ENCODE data around the gene MAPK7.

MAPK7 gene

GRCh38 chr17:19399750-19400450 lies 21.6 kb downstream of the MAPK7 start:
- DNase-seq (ENCODE audit: low read depth): no peak

- DNase-seq (ENCODE audit: low read depth): no peak
Measured at GRCh38 chr17:19401321-19402010, 23.2 kb downstream of the MAPK7 start.

- DNase-seq (ENCODE audit: low read depth): no peak
Measured at GRCh38 chr17:19402171-19402570, 23.9 kb downstream of the MAPK7 start.

GRCh38 chr17:19403021-19403420 lies 24.7 kb downstream of the MAPK7 start:
- no peak for DNase-seq (ENCODE audit: low read depth)

- no peak for DNase-seq (ENCODE audit: low read depth)
Measured at GRCh38 chr17:19404264-19404663, 26.0 kb downstream of the MAPK7 start.

GRCh38 chr17:19405114-19405513 lies 26.8 kb downstream of the MAPK7 start:
- no peak for DNase-seq (ENCODE audit: low read depth)

- DNase-seq (ENCODE audit: low read depth): no peak
Measured at GRCh38 chr17:19407601-19408345, 29.5 kb downstream of the MAPK7 start.

GRCh38 chr17:19408346-19408710 lies 30.0 kb downstream of the MAPK7 start:
- DNase-seq (ENCODE audit: low read depth): no peak

- no peak for DNase-seq (ENCODE audit: low read depth)
Measured at GRCh38 chr17:19409066-19409465, 30.8 kb downstream of the MAPK7 start.

- DNase-seq (ENCODE audit: low read depth): no peak
Measured at GRCh38 chr17:19409509-19409908, 31.2 kb downstream of the MAPK7 start.

- no peak for DNase-seq (ENCODE audit: low read depth)
Measured at GRCh38 chr17:19410091-19410490, 31.8 kb downstream of the MAPK7 start.

GRCh38 chr17:19410875-19411620 lies 32.8 kb downstream of the MAPK7 start, which contains the start of gene RNF112:
Gene RNF112 (plus strand): TSS chr17:19411232. CDS start chr17:19411409, 177 bp downstream.
- DNase-seq (ENCODE audit: low read depth): no peak

- no peak for DNase-seq (ENCODE audit: low read depth)
Measured at GRCh38 chr17:19411631-19412030, 33.3 kb downstream of the MAPK7 start.

- DNase-seq (ENCODE audit: low read depth): no peak
Measured at GRCh38 chr17:19412510-19412909, 34.2 kb downstream of the MAPK7 start.

- DNase-seq (ENCODE audit: low read depth): no peak
Measured at GRCh38 chr17:19412984-19413383, 34.7 kb downstream of the MAPK7 start.

GRCh38 chr17:19413761-19414160 lies 35.5 kb downstream of the MAPK7 start:
- no peak for DNase-seq (ENCODE audit: low read depth)

- DNase-seq (ENCODE audit: low read depth): no peak
Measured at GRCh38 chr17:19414396-19415280, 36.3 kb downstream of the MAPK7 start.

- DNase-seq (ENCODE audit: low read depth): no peak
Measured at GRCh38 chr17:19415311-19415710, 37.0 kb downstream of the MAPK7 start.

GRCh38 chr17:19415806-19416775 lies 37.8 kb downstream of the MAPK7 start:
- DNase-seq (ENCODE audit: low read depth): no peak

GRCh38 chr17:19417611-19418010 lies 39.3 kb downstream of the MAPK7 start:
- no peak for DNase-seq (ENCODE audit: low read depth)

All from activated gamma-delta T cell treated with anti-CD3 and anti-CD28 coated beads, Interleukin-2, amount 50 U/mL, for 16 hours (primary cell).